HL-60 (cell line): ENCODE measurements around the gene NEK1.

Experiments
- DNase-seq, 2 experiments: peaks; one replicate each; pipeline ENCODE4 v3.0.0-alpha.2; 2010 to 2020; ENCODE audit warnings: low read depth in 1 of 2, low spot score in 1 of 2
- H3K27ac ChIP-seq: fragments of 250-450 bp; sonication (Bioruptor Pico); replicated peaks from 2 replicates; pipeline ENCODE4 v1.5.1; 2020; ENCODE audit warnings: mild to moderate bottlenecking, moderate library complexity
- H3K27me3 ChIP-seq: fragments of 250-450 bp; sonication (Bioruptor Pico); 2 replicates; pipeline ENCODE4 v1.5.1; 2021; ENCODE audit warnings: mild to moderate bottlenecking, moderate library complexity; ENCODE audit not compliant: insufficient read depth, poor library complexity, severe bottlenecking
- H3K4me3 ChIP-seq: replicated peaks from 2 replicates; pipeline ENCODE4 v1.5.1; 2011; ENCODE audit warnings: mild to moderate bottlenecking, control low read depth, low read length; ENCODE audit not compliant: insufficient read depth
- CTCF ChIP-seq: IDR thresholded peaks from one replicate; pipeline ENCODE4 v1.5.1; 2011; ENCODE audit warnings: low read length, control low read depth, inconsistent platforms; ENCODE audit not compliant: insufficient read depth
- GABPA ChIP-seq: IDR thresholded peaks from 2 replicates; pipeline ENCODE4 v1.6.1; 2012; ENCODE audit warnings: low read depth
- POLR2AphosphoS5 ChIP-seq: IDR thresholded peaks from 2 replicates; pipeline ENCODE4 v1.6.1; 2012; ENCODE audit warnings: low read depth
- SPI1 ChIP-seq: IDR thresholded peaks from 2 replicates; pipeline ENCODE4 v1.6.1; 2012; ENCODE audit warnings: low read depth, mild to moderate bottlenecking, borderline replicate concordance
- TF ChIP-seq, protein P1 (sequence below): IDR thresholded peaks from 2 replicates; pipeline ENCODE4 v1.6.1; 2012; ENCODE audit warnings: low read depth; ENCODE audit not compliant: insufficient replicate concordance

NEK1 gene

DNA sequence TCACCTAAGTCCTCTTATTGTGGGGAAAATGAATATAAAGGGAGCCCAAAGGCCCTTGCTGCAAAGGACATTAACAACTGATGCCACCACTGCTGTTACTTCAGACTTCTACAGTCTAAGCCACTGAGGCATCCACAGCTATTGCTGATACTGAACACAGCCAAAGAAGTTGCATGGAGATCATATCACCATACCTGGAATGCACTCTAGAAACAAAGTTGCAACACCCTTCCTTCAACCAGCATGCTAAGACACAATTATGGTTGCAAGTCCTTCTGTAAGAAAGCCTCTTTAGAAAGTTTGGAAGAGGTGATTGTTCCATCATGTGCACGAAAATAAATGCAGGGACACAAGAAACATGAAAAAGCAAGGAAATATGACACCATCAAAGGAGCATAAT is 236.0 kb downstream of the NEK1 start:
- TF ChIP-seq CTCF (no peak), POLR2AphosphoS5 (no peak), SPI1 (no peak), GABPA (no peak)
- TF ChIP-seq, protein P1, sequence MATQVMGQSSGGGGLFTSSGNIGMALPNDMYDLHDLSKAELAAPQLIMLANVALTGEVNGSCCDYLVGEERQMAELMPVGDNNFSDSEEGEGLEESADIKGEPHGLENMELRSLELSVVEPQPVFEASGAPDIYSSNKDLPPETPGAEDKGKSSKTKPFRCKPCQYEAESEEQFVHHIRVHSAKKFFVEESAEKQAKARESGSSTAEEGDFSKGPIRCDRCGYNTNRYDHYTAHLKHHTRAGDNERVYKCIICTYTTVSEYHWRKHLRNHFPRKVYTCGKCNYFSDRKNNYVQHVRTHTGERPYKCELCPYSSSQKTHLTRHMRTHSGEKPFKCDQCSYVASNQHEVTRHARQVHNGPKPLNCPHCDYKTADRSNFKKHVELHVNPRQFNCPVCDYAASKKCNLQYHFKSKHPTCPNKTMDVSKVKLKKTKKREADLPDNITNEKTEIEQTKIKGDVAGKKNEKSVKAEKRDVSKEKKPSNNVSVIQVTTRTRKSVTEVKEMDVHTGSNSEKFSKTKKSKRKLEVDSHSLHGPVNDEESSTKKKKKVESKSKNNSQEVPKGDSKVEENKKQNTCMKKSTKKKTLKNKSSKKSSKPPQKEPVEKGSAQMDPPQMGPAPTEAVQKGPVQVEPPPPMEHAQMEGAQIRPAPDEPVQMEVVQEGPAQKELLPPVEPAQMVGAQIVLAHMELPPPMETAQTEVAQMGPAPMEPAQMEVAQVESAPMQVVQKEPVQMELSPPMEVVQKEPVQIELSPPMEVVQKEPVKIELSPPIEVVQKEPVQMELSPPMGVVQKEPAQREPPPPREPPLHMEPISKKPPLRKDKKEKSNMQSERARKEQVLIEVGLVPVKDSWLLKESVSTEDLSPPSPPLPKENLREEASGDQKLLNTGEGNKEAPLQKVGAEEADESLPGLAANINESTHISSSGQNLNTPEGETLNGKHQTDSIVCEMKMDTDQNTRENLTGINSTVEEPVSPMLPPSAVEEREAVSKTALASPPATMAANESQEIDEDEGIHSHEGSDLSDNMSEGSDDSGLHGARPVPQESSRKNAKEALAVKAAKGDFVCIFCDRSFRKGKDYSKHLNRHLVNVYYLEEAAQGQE, result no peak
- Histone ChIP-seq H3K4me3 (no peak overlapping the region), H3K27ac (no peak overlapping the region), H3K27me3 (no peaks in the 10 kb centered on the region)
- no peak for DNase-seq

DNA sequence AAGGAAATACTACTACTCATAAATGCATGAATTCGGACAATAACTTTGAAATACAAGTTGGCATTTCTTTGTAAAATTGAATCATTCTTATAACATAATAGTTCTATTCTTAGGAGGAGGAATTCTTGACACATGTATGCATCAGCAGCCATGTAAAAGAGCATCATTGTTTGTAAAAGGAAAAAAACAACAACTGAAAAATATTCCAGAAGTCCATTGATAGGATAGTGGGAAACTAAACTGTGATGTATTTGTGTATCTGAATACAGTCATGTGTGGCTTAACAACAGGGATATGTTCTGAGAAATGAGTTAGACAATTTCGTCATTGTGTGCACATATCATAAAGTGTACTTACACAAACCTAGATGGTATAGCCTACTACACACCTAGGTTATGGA is 239.6 kb downstream of the NEK1 start:
- no peaks in the 10 kb centered on the region for H3K27me3 ChIP-seq
- H3K27ac ChIP-seq, result no peak overlapping the region
- no peak overlapping the region for H3K4me3 ChIP-seq
- no peak for DNase-seq
- TF ChIP-seq SPI1 (no peak), CTCF (no peak), GABPA (no peak), POLR2AphosphoS5 (no peak)
- TF ChIP-seq, protein P1, result no peak

- H3K27ac ChIP-seq, result no peak overlapping the region
- no peak for TF ChIP-seq CTCF
- TF ChIP-seq POLR2AphosphoS5, result no peak
- no peak for TF ChIP-seq SPI1
- TF ChIP-seq, protein P1, result no peak
- TF ChIP-seq GABPA, result no peak
- no peak for DNase-seq
- H3K27me3 ChIP-seq, result no peaks in the 10 kb centered on the region
- H3K4me3 ChIP-seq, result no peak overlapping the region
These were observed 242.7 kb downstream of the NEK1 start for GRCh38 chr4:169369634-169370033.
